ENCODE results near the gene YKT6. TPM values are rescaled to one million over a fixed set of nuclear protein-coding genes. Genes with fewer than 3 reads are reported as not detected.

Gene YKT6
- total and polyA plus RNA-seq, 2 donors (not counting 1 experiment from before 2014, with no cell fraction given): 36.5 to 62.3 TPM

- H2AFZ ChIP-seq (ENCODE audit: insufficient read depth, low read depth, low read length, poor library complexity, severe bottlenecking): no peak overlapping the region
- POLR2A ChIA-PET: no interaction called here
- H4K20me1 ChIP-seq (ENCODE audit: control insufficient read depth, insufficient read depth, low read length, poor library complexity, severe bottlenecking): no peaks in the 10 kb centered on the region
- TF ChIP-seq EZH2 (IDR thresholded peaks at IDR 0.05; ENCODE audit: borderline replicate concordance, insufficient read depth, low read depth, low read length, poor library complexity, severe bottlenecking) (no peak), CTCF (IDR thresholded peaks at IDR 0.05) (no peak)
- Mint-ChIP-seq H3K4me1 (no peaks in the 10 kb centered on the region), H3K27ac (no peak overlapping the region), H3K4me3 (no peak overlapping the region), H3K9me3 (ENCODE audit: insufficient read depth) (no peaks in the 10 kb centered on the region), H3K27me3 (peaks cover 8% of the 10 kb centered on the region)
- ATAC-seq (ENCODE audit: low read depth) (no peak), DNase-seq (no peak)
- no peaks in the 10 kb centered on the region for H3K36me3 ChIP-seq (replicated peaks in 1 of 2; ENCODE audit: control extremely low read depth in 1 of 2, control insufficient read depth in 1 of 2, extremely low read depth in 1 of 2, insufficient read depth in 2 of 2, low read length in 1 of 2)
- no peaks in the 10 kb centered on the region for H3K79me2 ChIP-seq (ENCODE audit: control insufficient read depth, insufficient read depth, low read length)
- intact Hi-C loops (cut with micrococcal nuclease): no loop called here
- CTCF ChIA-PET: no interaction called here
- no peak overlapping the region for H3K9ac ChIP-seq (ENCODE audit: low read length)
- peaks cover 0 to 1% (median 0%) of the 10 kb centered on the region in 3 donors for H3K9me3 ChIP-seq (ENCODE audit: control extremely low read depth in 1 of 3, control insufficient read depth in 2 of 3, insufficient read depth in 1 of 3, low read length in 2 of 3)
- WGBS (ENCODE audit: insufficient coverage): 95% methylated on average over 4 of the region's 4 CpGs
- H3K4me1 ChIP-seq (ENCODE audit: control insufficient read depth in 2 of 2, insufficient read depth in 2 of 2, low read length in 2 of 2): no peaks in the 10 kb centered on the region
- no peaks in the 10 kb centered on the region for H3K27me3 ChIP-seq (replicated peaks in 1 of 4; ENCODE audit: control extremely low read depth in 1 of 4, control insufficient read depth in 3 of 4, insufficient read depth in 4 of 4, low read length in 3 of 4)
- H3K4me3 ChIP-seq (ENCODE audit: control extremely low read depth in 1 of 5, extremely low read depth in 1 of 5, insufficient read depth in 1 of 5, low read depth in 2 of 5, low read length in 4 of 5): no peak overlapping the region
- no peak overlapping the region for H3K27ac ChIP-seq (ENCODE audit: low read length in 2 of 2)
- no peak overlapping the region for H3K4me2 ChIP-seq (replicated peaks; ENCODE audit: low read depth, low read length, poor library complexity, severe bottlenecking)
Observed at GRCh38 chr7:44162179-44162578, 38.6 kb upstream of the YKT6 start.

GRCh38 chr7:44162785-44163395 is 37.9 kb upstream of the YKT6 start:
- ATAC-seq (ENCODE audit: low read depth) (no peak), DNase-seq (no peak)
- no peak for TF ChIP-seq CTCF (IDR thresholded peaks at IDR 0.05)
- TF ChIP-seq EZH2 (IDR thresholded peaks at IDR 0.05; ENCODE audit: borderline replicate concordance, insufficient read depth, low read depth, low read length, poor library complexity, severe bottlenecking): no peak
- H3K4me3 Mint-ChIP-seq: no peak overlapping the region
- no peaks in the 10 kb centered on the region for H3K9me3 Mint-ChIP-seq (ENCODE audit: insufficient read depth)
- 100% methylated on average over 1 of the region's 1 CpG for WGBS (ENCODE audit: insufficient coverage)
- H3K27ac Mint-ChIP-seq: no peak overlapping the region
- no peaks in the 10 kb centered on the region for H3K27me3 ChIP-seq (replicated peaks in 1 of 4; ENCODE audit: control extremely low read depth in 1 of 4, control insufficient read depth in 3 of 4, insufficient read depth in 4 of 4, low read length in 3 of 4)
- peaks cover 8% of the 10 kb centered on the region for H3K27me3 Mint-ChIP-seq
- ChIA-PET CTCF (no interaction called here), POLR2A (no interaction called here)
- no peak overlapping the region for H2AFZ ChIP-seq (ENCODE audit: insufficient read depth, low read depth, low read length, poor library complexity, severe bottlenecking)
- H3K4me1 ChIP-seq (ENCODE audit: control insufficient read depth in 2 of 2, insufficient read depth in 2 of 2, low read length in 2 of 2): peaks cover 4 to 5% of the 10 kb centered on the region in 2 donors
- no peaks in the 10 kb centered on the region for H4K20me1 ChIP-seq (ENCODE audit: control insufficient read depth, insufficient read depth, low read length, poor library complexity, severe bottlenecking)
- peaks cover 5% of the 10 kb centered on the region for H3K4me1 Mint-ChIP-seq
- no peaks in the 10 kb centered on the region for H3K79me2 ChIP-seq (ENCODE audit: control insufficient read depth, insufficient read depth, low read length)
- H3K36me3 ChIP-seq (replicated peaks in 1 of 2; ENCODE audit: control extremely low read depth in 1 of 2, control insufficient read depth in 1 of 2, extremely low read depth in 1 of 2, insufficient read depth in 2 of 2, low read length in 1 of 2): no peaks in the 10 kb centered on the region
- intact Hi-C loops (cut with micrococcal nuclease): no loop called here
- H3K4me3 ChIP-seq (ENCODE audit: control extremely low read depth in 1 of 5, extremely low read depth in 1 of 5, insufficient read depth in 1 of 5, low read depth in 2 of 5, low read length in 4 of 5): no peak overlapping the region
- H3K9ac ChIP-seq (ENCODE audit: low read length): no peak overlapping the region
- peaks cover 0 to 1% (median 0%) of the 10 kb centered on the region in 3 donors for H3K9me3 ChIP-seq (ENCODE audit: control extremely low read depth in 1 of 3, control insufficient read depth in 2 of 3, insufficient read depth in 1 of 3, low read length in 2 of 3)
- no peak overlapping the region for H3K4me2 ChIP-seq (replicated peaks; ENCODE audit: low read depth, low read length, poor library complexity, severe bottlenecking)
- no peak overlapping the region for H3K27ac ChIP-seq (ENCODE audit: low read length in 2 of 2)

Data from B cell (primary cell).